NCI-H2107 (cell line): ENCODE data around the gene DBP.
"Not testable (repeated sequence)": the region's sequence is repeated elsewhere in the genome, so short reads cannot be mapped to it uniquely, and the experiment has no call there.

Experiments
- DNase-seq: peaks from one replicate; lab custom pipeline; 2025; lab: John Stamatoyannopoulos, UW

Gene DBP

DNA sequence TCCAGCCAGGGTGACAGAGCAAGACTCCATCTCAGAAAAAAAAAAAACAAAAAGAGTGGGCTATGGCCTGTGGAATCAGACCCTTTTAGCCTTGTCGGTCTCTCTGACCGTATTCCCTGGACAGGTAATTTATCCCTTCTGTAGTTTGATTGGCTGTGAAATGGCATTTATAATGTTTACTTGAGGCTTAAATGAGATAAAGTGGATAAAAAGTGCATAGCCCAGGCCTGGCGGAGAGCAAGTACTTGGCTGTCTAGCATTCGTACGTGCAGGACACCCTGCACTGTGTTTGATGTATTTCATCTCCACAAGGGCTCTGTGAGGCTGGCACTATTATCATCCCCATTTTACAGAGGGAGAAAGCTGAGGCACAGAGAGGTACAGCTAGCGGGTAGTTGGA, 28.6 kb upstream of the DBP start:
- DNase-seq = no peak

DNA sequence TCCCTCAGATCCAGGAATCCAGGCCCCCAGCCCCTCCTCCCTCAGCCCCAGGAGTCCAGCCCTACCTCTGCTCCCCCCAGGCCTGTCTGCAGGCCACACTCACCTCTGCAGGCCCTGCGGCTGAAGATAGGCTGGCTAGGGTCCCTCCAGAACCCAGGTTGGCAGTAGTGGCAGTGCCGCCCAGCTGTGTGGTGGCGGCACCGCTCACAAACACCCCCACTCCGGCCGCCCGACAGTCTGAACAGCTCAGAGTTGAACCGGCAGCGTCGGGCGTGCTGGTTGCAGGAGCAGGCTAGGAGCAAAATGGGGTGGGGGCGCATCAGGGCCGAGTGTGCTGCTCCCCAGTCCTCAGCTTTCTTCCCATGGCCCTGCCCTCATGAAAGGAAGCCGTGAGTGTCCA, 27.3 kb upstream of the DBP start:
- DNase-seq = no peak

GRCh38 chr19:48663667-48664066, 26.5 kb upstream of the DBP start:
- no peak for DNase-seq

- no peak for DNase-seq
Observed at GRCh38 chr19:48661711-48662090, 24.5 kb upstream of the DBP start.

DNA sequence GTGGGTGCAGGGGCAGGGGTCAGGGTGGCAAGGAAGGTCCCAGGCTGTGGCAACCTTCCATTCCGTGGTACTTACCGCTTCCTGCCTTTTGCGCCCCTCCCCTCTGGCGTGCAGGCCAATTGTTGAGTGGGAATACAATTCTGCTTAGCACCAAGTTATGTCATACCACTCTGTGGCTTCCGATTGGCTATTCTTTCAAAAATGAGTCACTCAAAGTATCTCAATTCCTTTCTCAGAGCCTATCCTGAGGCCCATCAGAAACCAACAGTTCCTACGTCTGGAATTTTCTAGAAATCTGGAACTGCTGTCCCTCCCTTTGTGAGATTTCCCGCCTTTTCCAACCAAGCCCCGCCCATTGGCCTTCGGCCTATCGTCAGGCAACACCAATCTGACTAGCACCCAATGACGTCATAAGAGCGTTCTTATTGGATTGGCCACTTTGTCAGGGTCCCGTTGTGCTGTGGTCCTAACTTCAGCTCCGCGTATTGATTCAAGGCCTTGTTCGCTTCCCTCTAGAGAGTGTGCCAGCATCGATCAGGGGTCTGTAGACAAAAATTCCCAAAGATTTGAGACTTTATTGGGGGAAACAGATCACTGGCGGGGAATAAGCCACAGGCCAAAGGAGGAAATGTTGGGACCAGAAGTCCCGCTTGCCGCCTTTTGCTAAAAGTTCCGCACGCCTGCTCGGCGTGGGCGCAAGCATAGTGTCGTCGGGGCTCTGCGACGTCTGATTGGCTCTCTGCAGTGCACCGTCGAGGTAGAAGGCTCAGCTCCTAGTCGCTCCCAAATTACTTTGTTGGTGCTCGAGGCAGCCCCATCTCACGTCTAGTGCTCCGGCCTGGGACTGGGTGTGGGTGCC, 23.9 kb upstream of the DBP start:
- no peak for DNase-seq

DNA sequence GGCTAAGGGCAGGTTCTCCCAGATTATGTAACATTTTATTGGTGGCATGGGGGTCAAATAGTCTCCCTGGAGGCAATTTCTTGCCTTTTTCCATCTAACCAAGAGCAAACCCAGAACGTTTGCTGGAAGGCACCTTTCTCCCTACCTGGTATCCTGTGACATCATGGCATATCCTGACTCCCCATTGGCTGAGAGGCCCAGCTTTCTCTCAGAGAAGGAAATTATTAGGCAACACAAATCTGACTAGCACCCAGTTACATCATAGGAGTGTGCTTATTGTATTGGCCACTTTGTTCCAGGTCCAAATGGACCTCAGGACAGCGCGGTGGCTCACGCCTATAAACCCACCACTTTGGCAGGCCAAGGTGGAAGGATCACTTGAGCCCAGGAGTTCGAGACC, 22.6 kb upstream of the DBP start:
- no peak for DNase-seq

DNA sequence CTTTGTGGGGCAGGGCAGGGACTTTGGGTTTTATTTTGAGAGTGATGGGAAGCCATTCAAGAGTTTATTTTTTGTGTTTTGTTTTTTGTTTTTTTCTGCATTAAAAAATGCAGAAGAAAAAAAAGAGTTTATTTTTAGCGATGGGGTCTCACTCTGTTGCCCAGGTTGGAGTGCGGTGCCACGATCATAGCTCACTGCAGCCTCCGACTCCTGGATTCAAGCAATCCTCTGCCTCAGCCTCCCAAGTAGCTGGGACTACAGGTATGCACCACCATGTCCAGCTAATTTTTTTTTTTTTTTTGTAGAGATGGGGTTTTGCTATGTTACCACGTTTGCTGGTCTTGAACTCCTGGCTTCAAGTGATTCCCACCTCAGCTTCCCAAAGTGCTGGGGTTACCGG, 21.3 kb upstream of the DBP start:
- no peak for DNase-seq

DNA sequence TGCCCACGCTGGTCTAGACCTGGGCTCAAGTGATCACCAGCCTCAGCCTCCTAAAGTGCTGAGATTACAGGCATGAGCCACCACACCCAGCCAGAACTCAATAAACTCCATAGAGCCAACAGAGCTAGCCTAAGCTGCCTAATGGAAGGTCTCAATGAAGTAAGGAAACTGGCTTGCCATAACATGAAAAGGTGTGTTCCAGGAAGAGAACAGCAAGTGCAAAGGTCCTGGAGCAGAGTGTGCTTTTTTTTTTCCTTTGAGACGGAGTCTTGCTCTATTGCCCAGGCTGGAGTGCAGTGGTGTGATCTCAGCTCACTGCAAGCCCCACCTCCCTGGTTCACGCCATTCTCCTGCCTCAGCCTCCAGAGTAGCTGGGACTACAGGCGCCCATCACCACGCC, 20.6 kb upstream of the DBP start:
- DNase-seq = not testable (repeated sequence)

GRCh38 chr19:48656840-48657474, 19.8 kb upstream of the DBP start:
- no peak for DNase-seq

- no peak for DNase-seq
Observed at GRCh38 chr19:48654299-48655059, 17.3 kb upstream of the DBP start.

DNA sequence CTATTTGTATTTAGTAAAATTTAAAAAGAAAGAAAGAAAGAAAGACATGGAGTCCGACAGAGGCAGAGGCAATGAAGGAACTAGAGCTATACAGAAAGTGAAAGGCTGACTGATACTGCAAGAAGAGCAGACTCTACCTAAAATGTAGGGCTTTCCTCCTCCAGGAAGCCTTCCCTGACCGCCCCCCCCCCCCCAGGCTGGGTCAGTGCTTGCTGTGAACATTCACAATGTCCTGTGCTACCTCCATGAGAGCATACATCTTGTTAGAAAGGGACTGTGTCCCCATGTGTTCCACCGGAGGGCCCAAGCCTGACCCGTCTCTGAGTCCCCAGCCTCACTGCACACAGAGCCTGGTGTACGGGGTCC, 14.5 kb upstream of the DBP start:
- no peak for DNase-seq

DNA sequence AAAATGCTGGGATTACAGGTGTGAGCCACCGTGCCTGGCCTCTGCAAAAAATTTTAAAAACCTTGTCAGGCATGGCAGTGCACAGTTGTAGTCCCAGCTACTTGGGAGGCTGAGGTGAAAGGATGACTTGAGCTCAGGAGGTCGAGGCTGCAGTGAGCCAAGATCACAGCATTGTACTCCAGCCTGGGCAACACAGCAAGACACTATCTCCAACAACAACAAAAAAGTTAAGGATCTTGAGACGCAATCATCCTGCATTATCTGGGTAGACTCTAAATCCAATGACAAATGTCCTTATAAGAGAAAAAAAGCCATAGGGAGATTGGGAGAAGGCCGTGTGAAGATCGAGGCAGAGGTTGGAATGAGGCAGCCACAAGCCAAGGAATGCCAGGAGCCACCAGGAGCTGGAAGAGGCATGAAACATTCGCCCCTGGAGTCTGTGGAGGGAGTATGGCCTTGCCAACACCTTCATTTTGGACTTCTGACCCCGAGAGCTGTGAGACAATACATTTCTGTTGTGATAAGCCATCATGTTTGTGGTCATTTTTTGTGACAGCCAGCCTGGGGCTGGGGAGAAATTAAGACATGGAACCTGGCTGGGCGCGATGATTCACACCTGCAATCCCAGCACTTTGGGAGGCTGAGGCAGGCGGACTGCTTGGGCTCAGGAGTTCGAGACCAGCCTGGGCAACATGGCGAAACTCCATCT, 13.9 kb upstream of the DBP start:
- no peak for DNase-seq

GRCh38 chr19:48648134-48648533, 11.0 kb upstream of the DBP start:
- DNase-seq = no peak

- no peak for DNase-seq
Observed at GRCh38 chr19:48646722-48647216, 9.6 kb upstream of the DBP start.

DNA sequence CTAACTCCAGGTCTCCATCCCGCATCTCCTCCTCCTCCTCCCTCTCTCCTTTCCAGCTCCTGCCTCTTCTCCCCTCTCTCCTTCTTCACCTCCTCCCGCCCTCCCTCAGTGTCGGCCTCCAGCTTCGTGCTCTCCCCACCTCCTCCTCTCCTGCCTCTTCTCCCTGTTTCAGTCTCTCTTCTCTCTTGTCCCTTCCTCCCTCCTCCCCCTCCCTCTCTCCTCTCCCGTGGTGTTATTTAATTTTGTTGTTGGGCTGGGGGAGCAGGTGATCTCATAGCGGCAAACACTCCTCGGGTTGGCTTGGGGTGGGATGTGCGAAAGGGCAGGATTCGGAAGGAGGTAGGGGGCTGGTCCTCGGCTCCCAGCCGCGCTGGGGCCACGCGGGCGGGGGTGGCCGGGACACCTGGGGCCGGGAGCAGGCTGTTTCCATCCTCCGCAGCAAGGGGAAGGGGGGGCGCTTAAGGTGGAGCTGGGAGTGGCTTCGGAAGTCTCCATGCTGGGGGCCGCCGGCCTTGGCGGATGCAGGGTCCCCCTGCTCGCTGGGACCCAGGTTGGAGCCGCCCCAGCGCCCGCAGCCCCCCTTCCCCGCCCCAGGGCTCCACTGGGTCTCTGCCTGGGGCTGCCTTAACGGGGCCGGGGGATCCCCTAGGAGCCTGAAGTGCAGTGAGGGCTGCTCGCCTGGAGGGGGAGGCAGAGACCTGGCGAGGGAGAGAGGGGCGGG, 9.0 kb upstream of the DBP start, which contains the start of gene CA11:
Gene CA11 (minus strand): TSS at position 187 of the 721 bp plus-strand sequence. CDS start 555 bp downstream, outside the sequence.
- DNase-seq = peak; percentile 80

GRCh38 chr19:48645620-48646000, 8.4 kb upstream of the DBP start:
- DNase-seq = no peak

DNA sequence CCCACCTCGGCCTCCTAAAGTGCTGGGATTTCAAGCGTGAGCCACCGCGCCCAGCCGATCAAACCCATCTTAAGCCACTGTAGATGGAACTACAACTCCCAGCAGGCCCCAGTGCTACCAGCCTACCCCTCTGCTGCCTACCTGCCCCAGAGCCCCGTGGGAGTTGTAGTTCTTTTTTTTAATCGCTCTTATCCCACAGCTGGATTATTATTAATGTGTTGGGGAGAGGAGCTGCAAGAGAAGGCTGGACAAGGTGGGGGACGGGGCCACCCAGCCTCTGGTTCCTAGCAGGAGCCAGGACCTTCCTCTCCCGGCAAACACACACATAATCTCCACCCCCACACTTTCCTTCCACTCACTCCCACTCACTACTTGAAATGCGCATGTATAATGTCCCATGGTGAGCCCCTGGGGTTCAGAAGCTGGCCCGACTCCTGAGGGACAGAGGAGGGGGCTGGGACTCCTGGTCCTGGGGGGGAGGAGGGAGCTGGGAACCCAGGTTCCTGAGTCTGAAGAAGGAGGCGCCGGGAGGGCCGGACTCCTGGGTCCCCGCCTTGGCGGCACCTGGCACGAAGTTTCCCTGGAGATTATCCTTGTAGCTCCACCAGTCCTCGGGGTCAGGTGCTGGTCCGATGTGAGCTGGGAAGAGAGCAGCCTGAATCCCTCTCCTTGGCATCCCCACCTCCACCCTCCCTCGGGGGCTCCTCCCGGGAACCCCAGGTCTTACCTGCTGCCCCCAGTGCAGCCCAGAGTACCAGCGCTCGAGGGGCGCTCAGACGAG, 7.8 kb upstream of the DBP start:
- peak; percentile 43 for DNase-seq

GRCh38 chr19:48644355-48644754, 7.2 kb upstream of the DBP start:
- no peak for DNase-seq

GRCh38 chr19:48642862-48643261, 5.7 kb upstream of the DBP start:
- no peak for DNase-seq

DNA sequence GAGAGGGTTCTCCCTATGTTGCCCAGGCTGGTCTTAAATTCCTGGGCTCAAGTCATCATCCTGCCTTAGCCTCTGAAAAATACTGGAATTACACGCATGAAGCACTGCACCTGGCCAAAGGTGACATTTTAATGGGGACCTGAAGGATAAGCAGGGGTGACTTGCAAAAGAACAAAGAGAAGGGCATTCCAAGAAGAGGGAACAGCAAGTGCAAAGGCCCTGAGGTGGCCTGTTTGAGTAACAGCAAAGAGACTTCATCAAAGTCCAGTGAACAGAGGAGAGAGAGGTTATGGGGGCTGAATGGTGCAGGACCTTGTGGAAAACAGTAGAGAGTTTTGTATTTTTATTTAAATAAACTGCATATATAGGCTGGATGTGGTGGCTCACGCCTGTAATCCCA, 4.7 kb upstream of the DBP start:
- no peak for DNase-seq
